ENCODE results near the gene CCDC197.

Gene CCDC197

GRCh38 chr14:93996130-93996695 lies 888 bp upstream of the CCDC197 start:
- Histone ChIP-seq H3K27me3 (ENCODE audit: insufficient read depth, low read length, poor library complexity, severe bottlenecking) (peaks cover 13% of the 10 kb centered on the region), H3K9me2 (replicated peaks; ENCODE audit: low read depth, low read length) (no peaks in the 10 kb centered on the region), H3K79me2 (ENCODE audit: insufficient read depth, low read length) (no peaks in the 10 kb centered on the region), H3F3A (ENCODE audit: low read depth) (no peaks in the 10 kb centered on the region), H3K4me2 (ENCODE audit: low read depth, low read length, poor library complexity, severe bottlenecking) (no peak overlapping the region), H3K36me3 (ENCODE audit: insufficient read depth, low read length) (no peaks in the 10 kb centered on the region), H2AFZ (ENCODE audit: low read length) (no peak overlapping the region), H3K9me3 (ENCODE audit: insufficient read depth, low read depth, low read length) (no peaks in the 10 kb centered on the region), H4K20me1 (ENCODE audit: insufficient read depth, low read length, poor library complexity, severe bottlenecking) (no peaks in the 10 kb centered on the region), H3K4me3 (ENCODE audit: low read length, poor library complexity, severe bottlenecking) (no peak overlapping the region), H3K9ac (ENCODE audit: low read depth, low read length, poor library complexity, severe bottlenecking) (no peak overlapping the region), H3K4me1 (ENCODE audit: insufficient read depth, low read length, poor library complexity, severe bottlenecking) (no peaks in the 10 kb centered on the region)
- TF ChIP-seq EZH2phosphoT487 (IDR thresholded peaks at IDR 0.05; ENCODE audit: borderline replicate concordance) (no peak), CTCF (conservative IDR thresholded peaks at IDR 0.05; ENCODE audit: low read length) (no peak)

GRCh38 chr14:93997916-93998870 lies 1.1 kb downstream of the CCDC197 start:
- Histone ChIP-seq H3K27me3 (ENCODE audit: insufficient read depth, low read length, poor library complexity, severe bottlenecking) (no peaks in the 10 kb centered on the region), H3K79me2 (ENCODE audit: insufficient read depth, low read length) (no peaks in the 10 kb centered on the region), H2AFZ (ENCODE audit: low read length) (no peak overlapping the region), H3K9me2 (replicated peaks; ENCODE audit: low read depth, low read length) (no peaks in the 10 kb centered on the region), H3K36me3 (ENCODE audit: insufficient read depth, low read length) (no peaks in the 10 kb centered on the region), H3K4me3 (ENCODE audit: low read length, poor library complexity, severe bottlenecking) (no peak overlapping the region), H3K4me1 (ENCODE audit: insufficient read depth, low read length, poor library complexity, severe bottlenecking) (no peaks in the 10 kb centered on the region), H3K9ac (ENCODE audit: low read depth, low read length, poor library complexity, severe bottlenecking) (no peak overlapping the region), H3F3A (ENCODE audit: low read depth) (no peaks in the 10 kb centered on the region), H3K4me2 (ENCODE audit: low read depth, low read length, poor library complexity, severe bottlenecking) (no peak overlapping the region), H4K20me1 (ENCODE audit: insufficient read depth, low read length, poor library complexity, severe bottlenecking) (no peaks in the 10 kb centered on the region), H3K9me3 (ENCODE audit: insufficient read depth, low read depth, low read length) (no peaks in the 10 kb centered on the region)
- TF ChIP-seq EZH2phosphoT487 (IDR thresholded peaks at IDR 0.05; ENCODE audit: borderline replicate concordance), result no peak
- no peak for TF ChIP-seq CTCF (conservative IDR thresholded peaks at IDR 0.05; ENCODE audit: low read length)

- no peaks in the 10 kb centered on the region for H3F3A ChIP-seq (ENCODE audit: low read depth)
- no peaks in the 10 kb centered on the region for H3K4me1 ChIP-seq (ENCODE audit: insufficient read depth, low read length, poor library complexity, severe bottlenecking)
- H2AFZ ChIP-seq (ENCODE audit: low read length), result no peak overlapping the region
- no peaks in the 10 kb centered on the region for H3K36me3 ChIP-seq (ENCODE audit: insufficient read depth, low read length)
- H3K4me3 ChIP-seq (ENCODE audit: low read length, poor library complexity, severe bottlenecking), result no peak overlapping the region
- TF ChIP-seq CTCF (conservative IDR thresholded peaks at IDR 0.05; ENCODE audit: low read length) (no peak), EZH2phosphoT487 (IDR thresholded peaks at IDR 0.05; ENCODE audit: borderline replicate concordance) (no peak)
- no peaks in the 10 kb centered on the region for H3K9me3 ChIP-seq (ENCODE audit: insufficient read depth, low read depth, low read length)
- H3K9me2 ChIP-seq (replicated peaks; ENCODE audit: low read depth, low read length), result no peaks in the 10 kb centered on the region
- H3K27me3 ChIP-seq (ENCODE audit: insufficient read depth, low read length, poor library complexity, severe bottlenecking), result no peaks in the 10 kb centered on the region
- no peak overlapping the region for H3K4me2 ChIP-seq (ENCODE audit: low read depth, low read length, poor library complexity, severe bottlenecking)
- H3K79me2 ChIP-seq (ENCODE audit: insufficient read depth, low read length), result no peaks in the 10 kb centered on the region
- H3K9ac ChIP-seq (ENCODE audit: low read depth, low read length, poor library complexity, severe bottlenecking), result no peak overlapping the region
- no peaks in the 10 kb centered on the region for H4K20me1 ChIP-seq (ENCODE audit: insufficient read depth, low read length, poor library complexity, severe bottlenecking)
Measured at GRCh38 chr14:93998871-93999403, 1.8 kb downstream of the CCDC197 start.

All from Loucy (cell line).